ENCODE measurements around the gene TNRC18.
"Not testable (repeated sequence)": the region's sequence is repeated elsewhere in the genome, so short reads cannot be mapped to it uniquely, and the experiment has no call there.

TNRC18 gene

GRCh38 chr7:5310822-5311405, 112.7 kb downstream of the TNRC18 start:
- no peak for DNase-seq

- no peak for DNase-seq
Measured at GRCh38 chr7:5309146-5309545, 114.5 kb downstream of the TNRC18 start.

- not testable (repeated sequence) for DNase-seq
Measured at GRCh38 chr7:5307221-5308142, 116.2 kb downstream of the TNRC18 start.

GRCh38 chr7:5305050-5305449, 118.6 kb downstream of the TNRC18 start:
- not testable (repeated sequence) for DNase-seq

GRCh38 chr7:5303591-5304505, 119.8 kb downstream of the TNRC18 start:
- DNase-seq, result no peak

- DNase-seq, result no peak
Measured at GRCh38 chr7:5303061-5303460, 120.6 kb downstream of the TNRC18 start.

- DNase-seq, result no peak
Measured at GRCh38 chr7:5302577-5302976, 121.1 kb downstream of the TNRC18 start.

- DNase-seq, result no peak
Measured at GRCh38 chr7:5300366-5300765, 123.3 kb downstream of the TNRC18 start.

GRCh38 chr7:5296611-5297226, 126.9 kb downstream of the TNRC18 start:
- DNase-seq, result no peak

GRCh38 chr7:5296015-5296610, 127.5 kb downstream of the TNRC18 start:
- no peak for DNase-seq

GRCh38 chr7:5295039-5296014, 128.3 kb downstream of the TNRC18 start:
- DNase-seq, result no peak

- DNase-seq, result no peak
Measured at GRCh38 chr7:5294169-5294987, 129.3 kb downstream of the TNRC18 start.

- not testable (repeated sequence) for DNase-seq
Measured at GRCh38 chr7:5291711-5292335, 131.8 kb downstream of the TNRC18 start.

- no peak for DNase-seq
Measured at GRCh38 chr7:5291301-5291700, 132.3 kb downstream of the TNRC18 start.

- DNase-seq, result no peak
Measured at GRCh38 chr7:5289355-5289754, 134.3 kb downstream of the TNRC18 start.

- not testable (repeated sequence) for DNase-seq
Measured at GRCh38 chr7:5288560-5288959, 135.1 kb downstream of the TNRC18 start.

- no peak for DNase-seq
Measured at GRCh38 chr7:5287802-5288201, 135.8 kb downstream of the TNRC18 start.

- DNase-seq, result not testable (repeated sequence)
Measured at GRCh38 chr7:5287373-5287772, 136.3 kb downstream of the TNRC18 start.

GRCh38 chr7:5286933-5287332, 136.7 kb downstream of the TNRC18 start:
- DNase-seq, result no peak

All from DMS 273 treated with DMSO at 0.1 percent for 48 hours (cell line).